Loucy (cell line): ENCODE results near the gene EBP.

ENCODE experiments used
- H2AFZ ChIP-seq: fragments of 200-600 bp; sonication (generic); 2 replicates; pipeline ENCODE4 v1.6.0; 2016; ENCODE audit warnings: antibody characterized with exemption, mild to moderate bottlenecking, low read length, moderate library complexity
- H3F3A ChIP-seq: fragments of 200-600 bp; 2 replicates; pipeline ENCODE4 v1.6.0; 2016; ENCODE audit warnings: antibody characterized with exemption, low read depth, mild to moderate bottlenecking
- H3K27me3 ChIP-seq: fragments of 200-600 bp; sonication (generic); 2 replicates; pipeline ENCODE4 v1.6.1; 2014; ENCODE audit warnings: low read length, mild to moderate bottlenecking; ENCODE audit not compliant: insufficient read depth, poor library complexity, severe bottlenecking
- H3K36me3 ChIP-seq: fragments of 200-600 bp; sonication (generic); 2 replicates; pipeline ENCODE4 v1.6.1; 2016; ENCODE audit warnings: low read length; ENCODE audit not compliant: insufficient read depth
- H3K4me1 ChIP-seq: fragments of 200-600 bp; sonication (generic); 2 replicates; pipeline ENCODE4 v1.5.1; 2014; ENCODE audit warnings: low read length, mild to moderate bottlenecking; ENCODE audit not compliant: insufficient read depth, poor library complexity, severe bottlenecking
- H3K4me2 ChIP-seq: fragments of 200-600 bp; sonication (generic); 2 replicates; pipeline ENCODE4 v1.6.0; 2014; ENCODE audit warnings: antibody characterized with exemption, low read length, low read depth, mild to moderate bottlenecking; ENCODE audit not compliant: poor library complexity, severe bottlenecking
- H3K4me3 ChIP-seq: fragments of 200-600 bp; sonication (generic); 2 replicates; pipeline ENCODE4 v1.5.1; 2014; ENCODE audit warnings: low read length, mild to moderate bottlenecking, mixed read lengths; ENCODE audit not compliant: poor library complexity, severe bottlenecking
- H3K79me2 ChIP-seq: fragments of 200-600 bp; sonication (generic); 2 replicates; pipeline ENCODE4 v1.6.1; 2014; ENCODE audit warnings: low read length; ENCODE audit not compliant: insufficient read depth
- H3K9ac ChIP-seq: fragments of 200-600 bp; sonication (generic); 2 replicates; pipeline ENCODE4 v1.6.0; 2014; ENCODE audit warnings: mild to moderate bottlenecking, low read depth, low read length, moderate library complexity; ENCODE audit not compliant: poor library complexity, severe bottlenecking
- H3K9me2 ChIP-seq: fragments of 200-600 bp; sonication (generic); replicated peaks from 2 replicates; pipeline ENCODE4 v1.6.1; 2016; ENCODE audit warnings: low read depth, low read length, mixed read lengths
- H3K9me3 ChIP-seq: fragments of 200-600 bp; sonication (generic); 2 replicates; pipeline ENCODE4 v1.6.1; 2014; ENCODE audit warnings: mild to moderate bottlenecking, antibody characterized with exemption, low read length, low read depth; ENCODE audit not compliant: insufficient read depth
- H4K20me1 ChIP-seq: fragments of 200-600 bp; sonication (generic); 2 replicates; pipeline ENCODE4 v1.6.0; 2014; ENCODE audit warnings: antibody characterized with exemption, low read length, mild to moderate bottlenecking; ENCODE audit not compliant: insufficient read depth, poor library complexity, severe bottlenecking
- EZH2phosphoT487 ChIP-seq: fragments of 200-600 bp; IDR thresholded peaks from 2 replicates; pipeline ENCODE4 v1.6.1; 2018; ENCODE audit warnings: antibody characterized with exemption, mild to moderate bottlenecking, moderate library complexity, borderline replicate concordance
- TF ChIP-seq, protein P1 (sequence below): fragments of 200-600 bp; sonication (generic); conservative IDR thresholded peaks from 2 replicates; pipeline ENCODE4 v1.5.1; 2014; ENCODE audit warnings: mild to moderate bottlenecking, antibody characterized with exemption, low read length

The EBP gene

GRCh38 chrX:48507246-48507645 lies 14.4 kb upstream of the EBP start:
- Histone ChIP-seq H3K9me2 (no peaks in the 10 kb centered on the region), H3K9ac (no peak overlapping the region), H2AFZ (no peak overlapping the region), H3K36me3 (no peaks in the 10 kb centered on the region), H4K20me1 (no peaks in the 10 kb centered on the region), H3K9me3 (no peaks in the 10 kb centered on the region), H3K27me3 (no peaks in the 10 kb centered on the region), H3F3A (no peaks in the 10 kb centered on the region), H3K79me2 (no peaks in the 10 kb centered on the region), H3K4me1 (peaks cover 4% of the 10 kb centered on the region), H3K4me2 (no peak overlapping the region), H3K4me3 (no peak overlapping the region)
- TF ChIP-seq EZH2phosphoT487 = no peak
- TF ChIP-seq, protein P1, sequence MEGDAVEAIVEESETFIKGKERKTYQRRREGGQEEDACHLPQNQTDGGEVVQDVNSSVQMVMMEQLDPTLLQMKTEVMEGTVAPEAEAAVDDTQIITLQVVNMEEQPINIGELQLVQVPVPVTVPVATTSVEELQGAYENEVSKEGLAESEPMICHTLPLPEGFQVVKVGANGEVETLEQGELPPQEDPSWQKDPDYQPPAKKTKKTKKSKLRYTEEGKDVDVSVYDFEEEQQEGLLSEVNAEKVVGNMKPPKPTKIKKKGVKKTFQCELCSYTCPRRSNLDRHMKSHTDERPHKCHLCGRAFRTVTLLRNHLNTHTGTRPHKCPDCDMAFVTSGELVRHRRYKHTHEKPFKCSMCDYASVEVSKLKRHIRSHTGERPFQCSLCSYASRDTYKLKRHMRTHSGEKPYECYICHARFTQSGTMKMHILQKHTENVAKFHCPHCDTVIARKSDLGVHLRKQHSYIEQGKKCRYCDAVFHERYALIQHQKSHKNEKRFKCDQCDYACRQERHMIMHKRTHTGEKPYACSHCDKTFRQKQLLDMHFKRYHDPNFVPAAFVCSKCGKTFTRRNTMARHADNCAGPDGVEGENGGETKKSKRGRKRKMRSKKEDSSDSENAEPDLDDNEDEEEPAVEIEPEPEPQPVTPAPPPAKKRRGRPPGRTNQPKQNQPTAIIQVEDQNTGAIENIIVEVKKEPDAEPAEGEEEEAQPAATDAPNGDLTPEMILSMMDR = no peak

GRCh38 chrX:48508400-48509244 lies 13.0 kb upstream of the EBP start, which contains the start of gene PORCN:
PORCN (plus strand) TSS chrX:48508992; CDS start chrX:48509821, 829 bp downstream.
- H4K20me1 ChIP-seq = no peaks in the 10 kb centered on the region
- no peaks in the 10 kb centered on the region for H3F3A ChIP-seq
- H3K27me3 ChIP-seq = no peaks in the 10 kb centered on the region
- H3K4me1 ChIP-seq = peaks cover 4% of the 10 kb centered on the region
- no peak for TF ChIP-seq EZH2phosphoT487
- TF ChIP-seq, protein P1 = no peak
- peak within 1 kb of the TSS; percentile 77 for H3K4me3 ChIP-seq
- H3K36me3 ChIP-seq = no peaks in the 10 kb centered on the region
- H2AFZ ChIP-seq = peak within 1 kb of the TSS; percentile 96
- H3K79me2 ChIP-seq = no peaks in the 10 kb centered on the region
- H3K4me2 ChIP-seq = peak within 1 kb of the TSS; percentile 81
- no peaks in the 10 kb centered on the region for H3K9me3 ChIP-seq
- peak within 1 kb of the TSS; percentile 80 for H3K9ac ChIP-seq
- no peaks in the 10 kb centered on the region for H3K9me2 ChIP-seq

DNA sequence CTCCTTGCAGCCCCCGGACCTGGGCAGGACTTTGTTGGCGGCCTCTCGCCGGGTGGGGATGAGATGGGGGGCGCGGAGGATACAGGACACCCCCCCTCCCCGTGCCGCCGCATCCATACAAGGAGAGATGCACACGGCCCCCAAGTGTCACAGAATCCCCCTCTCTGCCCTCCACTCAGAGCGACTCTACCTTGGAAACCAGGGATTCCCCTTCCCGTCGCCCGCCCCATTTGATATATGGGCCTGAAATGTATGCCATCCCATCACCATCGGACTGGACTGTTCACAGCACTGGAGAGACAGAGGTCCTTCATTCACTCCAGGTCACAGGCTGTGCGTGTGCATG lies 12.4 kb upstream of the EBP start:
- no peaks in the 10 kb centered on the region for H3K36me3 ChIP-seq
- H3K9me2 ChIP-seq = no peaks in the 10 kb centered on the region
- H3K9ac ChIP-seq = peak overlapping the region; percentile 80
- TF ChIP-seq, protein P1 = no peak
- no peak for TF ChIP-seq EZH2phosphoT487
- H4K20me1 ChIP-seq = no peaks in the 10 kb centered on the region
- H3K4me1 ChIP-seq = peaks cover 4% of the 10 kb centered on the region
- H3K9me3 ChIP-seq = no peaks in the 10 kb centered on the region
- H2AFZ ChIP-seq = peak overlapping the region; percentile 90
- no peaks in the 10 kb centered on the region for H3F3A ChIP-seq
- H3K4me2 ChIP-seq = peak overlapping the region; percentile 81
- peak overlapping the region; percentile 77 for H3K4me3 ChIP-seq
- no peaks in the 10 kb centered on the region for H3K79me2 ChIP-seq
- H3K27me3 ChIP-seq = no peaks in the 10 kb centered on the region
